H1 (cell line): Measurements from ENCODE around the gene SNAPC2. TPM values are rescaled to one million over a fixed set of nuclear protein-coding genes. Genes with fewer than 3 reads are reported as not detected.
A peak's percentile ranks its signal among the peaks of the same experiment; 100 is the strongest.

ENCODE experiments used
- CTCF ChIA-PET: fragments of 300-600 bp; sonication (Branson Sonifier 250); formaldehyde crosslinking; loops from one replicate; lab custom pipeline; 2021; ENCODE audit not compliant: partially characterized antibody; lab: Charles Lee
- POLR2A ChIA-PET: fragments of 300-600 bp; sonication (Branson Sonifier 250); formaldehyde crosslinking; loops from one replicate; lab custom pipeline; 2021; ENCODE audit warnings: inconsistent platforms; ENCODE audit not compliant: partially characterized antibody; lab: Charles Lee
- DNase-seq, 2 experiments: peaks; one replicate each; pipeline versions ENCODE4 v3.0.0 to v3.0.0-alpha.2; 2010 to 2022; ENCODE audit warnings: low spot score in 2 of 2, low read depth in 1 of 2, mixed read lengths in 1 of 2
- FAIRE-seq: peaks from 2 replicates; lab custom pipeline; 2011; peaks lifted over from hg19 to GRCh38; lab: Jason Lieb, UNC
- H2AFZ ChIP-seq: 2 replicates; pipeline ENCODE4 v1.8.1; 2012; ENCODE audit warnings: low read length, inconsistent platforms
- H2AK5ac ChIP-seq: 2 replicates; pipeline ENCODE4 v1.6.1; 2013; ENCODE audit warnings: low read depth, low read length
- H2BK120ac ChIP-seq: replicated peaks from 2 replicates; pipeline ENCODE3; 2013; ENCODE audit warnings: low read depth, low read length, inconsistent platforms
- H2BK12ac ChIP-seq: 2 replicates; pipeline ENCODE4 v1.6.1; 2013; ENCODE audit warnings: low read depth, low read length
- H2BK15ac ChIP-seq: 2 replicates; pipeline ENCODE4 v1.6.1; 2013; ENCODE audit warnings: low read length
- H2BK20ac ChIP-seq: 2 replicates; pipeline ENCODE4 v1.6.1; 2013; ENCODE audit warnings: low read length
- H2BK5ac ChIP-seq: 2 replicates; pipeline ENCODE4 v1.6.1; 2013; ENCODE audit warnings: low read depth, low read length
- H3K14ac ChIP-seq: 2 replicates; pipeline ENCODE4 v1.6.1; 2013; ENCODE audit warnings: inconsistent platforms; ENCODE audit not compliant: insufficient read length
- H3K18ac ChIP-seq: 2 replicates; pipeline ENCODE4 v1.6.1; 2013; ENCODE audit warnings: low read length; ENCODE audit errors: extremely low read depth
- H3K23ac ChIP-seq: 2 replicates; pipeline ENCODE4 v1.6.1; 2013; ENCODE audit warnings: inconsistent platforms; ENCODE audit not compliant: insufficient read length
- H3K23me2 ChIP-seq: 2 replicates; pipeline ENCODE4 v1.6.1; 2013; ENCODE audit warnings: low read depth, low read length
- H3K27ac ChIP-seq: 2 replicates; pipeline ENCODE4 v1.6.1; 2011; ENCODE audit warnings: low read depth, low read length, inconsistent platforms
- H3K27me3 ChIP-seq, 4 experiments: replicated peaks in 1 of 4; 1 replicate in 1 of 4; 2 replicates in 3 of 4; pipeline versions ENCODE4 v1.6.1 to v1.8.1; 2011 to 2013; ENCODE audit warnings: low read length in 3 of 4, mild to moderate bottlenecking in 3 of 4, inconsistent platforms in 2 of 4, mixed read lengths in 2 of 4, moderate library complexity in 1 of 4; ENCODE audit not compliant: control insufficient read depth in 3 of 4, insufficient read depth in 3 of 4; ENCODE audit errors: extremely low read depth in 1 of 4
- H3K36me3 ChIP-seq, 4 experiments: 2 replicates each; pipeline versions ENCODE4 v1.6.1 to v1.8.1; 2011 to 2013; ENCODE audit warnings: mild to moderate bottlenecking in 4 of 4, low read length in 3 of 4, moderate library complexity in 2 of 4, control low read depth in 1 of 4, inconsistent platforms in 1 of 4; ENCODE audit not compliant: insufficient read depth in 4 of 4, control insufficient read depth in 2 of 4
- H3K4ac ChIP-seq: replicated peaks from 2 replicates; pipeline ENCODE3; 2013; ENCODE audit warnings: low read length, low read depth, mixed read lengths, inconsistent platforms; ENCODE audit not compliant: insufficient read length
- H3K4me1 ChIP-seq, 4 experiments: replicated peaks in 1 of 4; 1 replicate in 1 of 4; 2 replicates in 3 of 4; pipeline versions ENCODE4 v1.6.1 to v1.8.1; 2011 to 2013; ENCODE audit warnings: low read length in 3 of 4, inconsistent platforms in 2 of 4, mixed read lengths in 1 of 4; ENCODE audit not compliant: insufficient read depth in 4 of 4, control insufficient read depth in 3 of 4
- H3K4me2 ChIP-seq, 2 experiments: 2 replicates each; pipeline versions ENCODE4 v1.6.1 to v1.8.1; 2011 to 2013; ENCODE audit warnings: low read depth in 2 of 2, low read length in 2 of 2, control low read depth in 1 of 2, inconsistent platforms in 1 of 2, mild to moderate bottlenecking in 1 of 2; ENCODE audit not compliant: insufficient read depth in 1 of 2
- H3K4me3 ChIP-seq, 4 experiments: fragments of 200-600, 300-600 bp in 1 of 4; sonication (generic), shearing (Covaris generic), sonication (Bioruptor Twin) in 1 of 4; 2 replicates each; pipeline versions ENCODE4 v1.5.1 to v1.8.1; 2011 to 2016; ENCODE audit warnings: low read length in 4 of 4, low read depth in 3 of 4, control low read depth in 2 of 4, inconsistent platforms in 2 of 4, mild to moderate bottlenecking in 2 of 4, mixed read lengths in 1 of 4, moderate library complexity in 1 of 4; ENCODE audit not compliant: insufficient read depth in 2 of 4; ENCODE audit errors: extremely low read depth in 1 of 4
- H3K56ac ChIP-seq: replicated peaks from 2 replicates; pipeline ENCODE3; 2013; ENCODE audit warnings: low read depth, mild to moderate bottlenecking, mixed read lengths, low read length, inconsistent platforms; ENCODE audit not compliant: insufficient read length
- H3K79me1 ChIP-seq: 2 replicates; pipeline ENCODE4 v1.6.1; 2013; ENCODE audit warnings: low read depth, low read length, control low read depth
- H3K79me2 ChIP-seq, 2 experiments: 2 replicates each; pipeline versions ENCODE4 v1.6.1 to v1.8.1; 2012 to 2013; ENCODE audit warnings: low read length in 2 of 2, mild to moderate bottlenecking in 2 of 2, inconsistent platforms in 1 of 2; ENCODE audit not compliant: insufficient read depth in 2 of 2, control insufficient read depth in 1 of 2
- H3K9ac ChIP-seq, 4 experiments: replicated peaks in 1 of 4; 1 replicate in 1 of 4; 2 replicates in 3 of 4; pipeline versions ENCODE4 v1.6.1 to v1.8.1; 2011 to 2013; ENCODE audit warnings: low read depth in 3 of 4, low read length in 3 of 4, control low read depth in 2 of 4, mild to moderate bottlenecking in 2 of 4, moderate library complexity in 2 of 4, inconsistent platforms in 1 of 4; ENCODE audit errors: extremely low read depth in 1 of 4
- H3K9me3 ChIP-seq, 2 experiments: 2 replicates each; pipeline versions ENCODE4 v1.6.1 to v1.8.1; 2012 to 2013; ENCODE audit warnings: mild to moderate bottlenecking in 2 of 2, moderate library complexity in 2 of 2, control low read depth in 1 of 2, inconsistent platforms in 1 of 2, low read depth in 1 of 2, low read length in 1 of 2, mixed read lengths in 1 of 2; ENCODE audit not compliant: insufficient read depth in 2 of 2
- H4K20me1 ChIP-seq, 2 experiments: replicated peaks in 1 of 2; 2 replicates each; pipeline versions ENCODE3 to v1.8.1; 2011 to 2013; ENCODE audit warnings: inconsistent platforms in 2 of 2, low read length in 2 of 2, mild to moderate bottlenecking in 1 of 2; ENCODE audit not compliant: insufficient read depth in 2 of 2, control insufficient read depth in 1 of 2
- H4K5ac ChIP-seq: 2 replicates; pipeline ENCODE4 v1.6.1; 2013; ENCODE audit warnings: low read length, low read depth, mixed read lengths, inconsistent platforms; ENCODE audit not compliant: insufficient read length
- H4K8ac ChIP-seq: 2 replicates; pipeline ENCODE4 v1.8.0; 2013; ENCODE audit warnings: mild to moderate bottlenecking, moderate library complexity, low read length, inconsistent platforms; ENCODE audit not compliant: insufficient read depth; ENCODE audit errors: extremely low read depth
- H4K91ac ChIP-seq: replicated peaks from 2 replicates; pipeline ENCODE3; 2013; ENCODE audit warnings: low read length, mixed read lengths, inconsistent platforms; ENCODE audit not compliant: insufficient read length
- ASH2L ChIP-seq: fragments of 200-600, 300-600 bp; sonication (generic); IDR thresholded peaks from one replicate; pipeline ENCODE4 v1.7.1; 2017; ENCODE audit warnings: low read length
- BRCA1 ChIP-seq: IDR thresholded peaks from 2 replicates; pipeline ENCODE4 v1.6.1; 2012; ENCODE audit warnings: low read depth, low read length, improper control_type of control experiment
- KDM1A ChIP-seq: fragments of 200-600, 300-600 bp; sonication (generic); IDR thresholded peaks from 2 replicates; pipeline ENCODE4 v1.7.1; 2016; ENCODE audit warnings: mild to moderate bottlenecking, low read length, borderline replicate concordance
- NRF1 ChIP-seq: IDR thresholded peaks from 2 replicates; pipeline ENCODE4 v1.6.1; 2011; ENCODE audit warnings: mild to moderate bottlenecking, low read depth, low read length, improper control_type of control experiment
- POU5F1 ChIP-seq: IDR thresholded peaks from 2 replicates; pipeline ENCODE4 v1.6.1; 2011; ENCODE audit warnings: low read depth, mild to moderate bottlenecking, low read length, moderate library complexity
- SIN3A ChIP-seq, 2 experiments: IDR thresholded peaks in 1 of 2; conservative IDR thresholded peaks in 1 of 2; 2 replicates each; pipeline ENCODE4 v1.6.1; 2011 to 2012; ENCODE audit warnings: low read length in 2 of 2, improper control_type of control experiment in 1 of 2, low read depth in 1 of 2, mild to moderate bottlenecking in 1 of 2
- WGBS, 2 experiments: shearing (Covaris generic) in 1 of 2; methylation state at CpG; one replicate each; pipeline versions ENCODE4 v1.1.6 to v1.1.7; 2013 to 2015; ENCODE audit warnings: low lambda C conversion rate in 2 of 2, mixed read lengths in 2 of 2, inconsistent platforms in 1 of 2, low coverage in 1 of 2, missing lambda C conversion rate in 1 of 2; ENCODE audit not compliant: insufficient replicate concordance in 2 of 2, insufficient coverage in 1 of 2, insufficient read length in 1 of 2; ENCODE audit errors: extremely low coverage in 1 of 2, missing lambda C conversion rate in 1 of 2; 5-methylcytosine and 5-hydroxymethylcytosine counted together
- polyA plus RNA-seq, 7 experiments: library from polyadenylated mRNA; depleted of rRNA in 3 of 7; stranded (reverse) in 5 of 7; unstranded in 2 of 7; fragments of >200 nt in 5 of 7; fragments of 200-250 nt in 2 of 7; gene quantifications; 1 replicate in 5 of 7; 2 replicates in 1 of 7; 4 replicates in 1 of 7; pipeline versions ENCODE4 v1.2.1 to v1.2.3, GENCODE V29; 2011 to 2013; ENCODE audit warnings: missing spikeins in 2 of 7, mixed read lengths in 2 of 7
- total RNA-seq: library from RNA; stranded (reverse); fragmentation: NEBNext Ultra II Directional; extraction: Animal tissue kit (Norgen Biotek cat#: 25700); gene quantifications from 2 replicates; pipeline ENCODE4 v1.2.1, GENCODE V29; 2021

SNAPC2 gene
- total and polyA plus RNA-seq, 2 of the 8 experiments (the other 6 are each of a cell fraction or from before 2014, with no cell fraction given), result 18.2 to 20.3 TPM

- CTCF ChIA-PET, result interaction anchor here (1.0 to 9.0 kb wide), 8 partner anchors 11 to 62 kb away, joined by 3 to 112 read pairs (median 4); partner anchors contain the start of gene MAP2K7
- no peak for FAIRE-seq
Observed at GRCh38 chr19:7914598-7915045, 5.5 kb upstream of the SNAPC2 start, which contains the start of gene TGFBR3L. TGFBR3L (plus strand) TSS chr19:7914830.

More at GRCh38 chr19:7914598-7915045, 5.5 kb upstream of the SNAPC2 start, which contains the start of gene TGFBR3L:
- H3K36me3 ChIP-seq, result peaks cover 5 to 30% (median 16%) of the 10 kb centered on the region in 4 experiments; a peak in 4 of 8 replicates
- H3K4me1 ChIP-seq, result peaks cover 0 to 11% (median 8%) of the 10 kb centered on the region in 4 experiments; a peak in 5 of 7 replicates
- no peak within 1 kb of the TSS for H2BK12ac ChIP-seq
- H2BK20ac ChIP-seq, result no peak within 1 kb of the TSS
- no peak within 1 kb of the TSS for H3K23ac ChIP-seq
- H3K4ac ChIP-seq, result no peak within 1 kb of the TSS
- 92% methylated on average over 12 of the region's 12 CpGs; no CpG with 5 or more reads in 1 of the 2 experiments for WGBS, 2 experiments
- 0 out of 2 replicates have a peak within 1 kb of the TSS, but pooled peaks have one; percentile 11 for H2AK5ac ChIP-seq
- no peaks in the 10 kb centered on the region for H3K9me3 ChIP-seq
- H3K9ac ChIP-seq, result no peak within 1 kb of the TSS
- H3K14ac ChIP-seq, result no peak within 1 kb of the TSS
- H2BK15ac ChIP-seq, result no peak within 1 kb of the TSS
- no peaks in the 10 kb centered on the region for H3K79me1 ChIP-seq
- H3K18ac ChIP-seq, result no peak within 1 kb of the TSS; the same call in 1 of the 2 replicates
- DNase-seq, result no peak
- H3K4me3 ChIP-seq, result peak within 1 kb of the TSS in 3 of 4 experiments; percentile 29 to 64 (median 38); a peak in 2 of 8 replicates
- no peak within 1 kb of the TSS for H2BK5ac ChIP-seq
- no peak for TF ChIP-seq NRF1
- TF ChIP-seq POU5F1, result no peak
- no peak for TF ChIP-seq BRCA1
- no peak for TF ChIP-seq KDM1A
- TF ChIP-seq SIN3A (conservative IDR thresholded peaks at IDR 0.05 in 1 of 2, IDR thresholded peaks at IDR 0.05 in 1 of 2; ENCODE audit: low read depth in 1 of 2, low read length in 2 of 2), result no peak
- TF ChIP-seq ASH2L, result no peak
- POLR2A ChIA-PET, result interaction anchor here (0.8 to 10.6 kb wide), 8 partner anchors 12 to 155 kb away, joined by 3 to 106 read pairs (median 8); partner anchors contain the start of genes CTXN1, MAP2K7 and TIMM44
- no peak within 1 kb of the TSS for H2AFZ ChIP-seq
- H4K20me1 ChIP-seq, result peaks cover 2 to 8% of the 10 kb centered on the region in 2 experiments
- no peak within 1 kb of the TSS for H4K8ac ChIP-seq
- peak within 1 kb of the TSS; percentile 3 for H4K91ac ChIP-seq
- no peak within 1 kb of the TSS for H2BK120ac ChIP-seq
- H3K56ac ChIP-seq, result no peak within 1 kb of the TSS
- H3K4me2 ChIP-seq, result peak within 1 kb of the TSS; percentile 86 to 94; a peak in 3 of 4 replicates
- no peaks in the 10 kb centered on the region for H3K79me2 ChIP-seq
- peaks cover 17 to 45% (median 39%) of the 10 kb centered on the region in 4 experiments; a peak in 6 of 7 replicates for H3K27me3 ChIP-seq
- H4K5ac ChIP-seq, result no peak within 1 kb of the TSS
- H3K23me2 ChIP-seq, result peaks cover 13% of the 10 kb centered on the region; the same call in 1 of the 2 replicates
- no peak within 1 kb of the TSS for H3K27ac ChIP-seq
